H1 (cell line): ENCODE results near the gene SELENOF. TPM values are rescaled to one million over a fixed set of nuclear protein-coding genes. Genes with fewer than 3 reads are reported as not detected.

ENCODE experiments used
- ASH2L ChIP-seq: fragments of 200-600, 300-600 bp; sonication (generic); IDR thresholded peaks from one replicate; pipeline ENCODE4 v1.7.1; 2017; ENCODE audit warnings: low read length
- CTBP2 ChIP-seq: IDR thresholded peaks from 2 replicates; pipeline ENCODE4 v1.7.0; 2011; ENCODE audit warnings: borderline replicate concordance, mild to moderate bottlenecking, moderate library complexity, mixed read lengths, low read length; ENCODE audit not compliant: insufficient read depth, insufficient read length
- EGR1 ChIP-seq: IDR thresholded peaks from 2 replicates; pipeline ENCODE4 v1.6.1; 2011; ENCODE audit warnings: low read depth, low read length, borderline replicate concordance
- HDAC6 ChIP-seq: IDR thresholded peaks from one replicate; pipeline ENCODE4 v1.7.1; 2012; ENCODE audit warnings: low read depth, mild to moderate bottlenecking, inconsistent platforms, low read length, moderate library complexity
- MAX ChIP-seq: IDR thresholded peaks from 2 replicates; pipeline ENCODE4 v1.6.1; 2012; ENCODE audit warnings: inconsistent platforms
- NANOG ChIP-seq: IDR thresholded peaks from 2 replicates; pipeline ENCODE4 v1.6.1; 2011; ENCODE audit warnings: low read length, low read depth, mild to moderate bottlenecking, inconsistent platforms; ENCODE audit not compliant: insufficient read depth, poor library complexity, severe bottlenecking
- NRF1 ChIP-seq: IDR thresholded peaks from 2 replicates; pipeline ENCODE4 v1.6.1; 2011; ENCODE audit warnings: mild to moderate bottlenecking, low read depth, low read length, improper control_type of control experiment
- POU5F1 ChIP-seq: IDR thresholded peaks from 2 replicates; pipeline ENCODE4 v1.6.1; 2011; ENCODE audit warnings: low read depth, mild to moderate bottlenecking, low read length, moderate library complexity
- RAD21 ChIP-seq, 2 experiments: IDR thresholded peaks in 1 of 2; conservative IDR thresholded peaks in 1 of 2; 2 replicates each; pipeline ENCODE4 v1.6.1; 2011; ENCODE audit warnings: low read depth in 2 of 2, low read length in 2 of 2, improper control_type of control experiment in 1 of 2, inconsistent platforms in 1 of 2, mild to moderate bottlenecking in 1 of 2, moderate library complexity in 1 of 2
- RNF2 ChIP-seq: fragments of 200-900, 300-1000 bp; sonication (generic); IDR thresholded peaks from 2 replicates; pipeline ENCODE4 v1.7.1; 2016; ENCODE audit warnings: borderline replicate concordance, low read depth, mild to moderate bottlenecking, antibody characterized with exemption, low read length; ENCODE audit not compliant: poor library complexity, severe bottlenecking; ENCODE audit errors: missing control alignments
- RXRA ChIP-seq: IDR thresholded peaks from 2 replicates; pipeline ENCODE4 v1.6.1; 2011; ENCODE audit warnings: low read depth, mild to moderate bottlenecking, low read length, moderate library complexity; ENCODE audit not compliant: insufficient read depth
- SP2 ChIP-seq: IDR thresholded peaks from 2 replicates; pipeline ENCODE4 v1.6.1; 2012; ENCODE audit warnings: mild to moderate bottlenecking, low read length, inconsistent platforms
- polyA plus RNA-seq, 7 experiments: library from polyadenylated mRNA; depleted of rRNA in 3 of 7; stranded (reverse) in 5 of 7; unstranded in 2 of 7; fragments of >200 nt in 5 of 7; fragments of 200-250 nt in 2 of 7; gene quantifications; 1 replicate in 5 of 7; 2 replicates in 1 of 7; 4 replicates in 1 of 7; pipeline versions ENCODE4 v1.2.1 to v1.2.3, GENCODE V29; 2011 to 2013; ENCODE audit warnings: missing spikeins in 2 of 7, mixed read lengths in 2 of 7
- total RNA-seq: library from RNA; stranded (reverse); fragmentation: NEBNext Ultra II Directional; extraction: Animal tissue kit (Norgen Biotek cat#: 25700); gene quantifications from 2 replicates; pipeline ENCODE4 v1.2.1, GENCODE V29; 2021
- TF ChIP-seq, protein P1 (sequence below): IDR thresholded peaks from 2 replicates; pipeline ENCODE4 v1.6.1; 2011; ENCODE audit warnings: low read depth, mild to moderate bottlenecking, low read length; ENCODE audit not compliant: insufficient read depth

Gene SELENOF
- total and polyA plus RNA-seq, 2 of the 8 experiments (the other 6 are each of a cell fraction or from before 2014, with no cell fraction given), result 70.7 to 163 TPM

DNA sequence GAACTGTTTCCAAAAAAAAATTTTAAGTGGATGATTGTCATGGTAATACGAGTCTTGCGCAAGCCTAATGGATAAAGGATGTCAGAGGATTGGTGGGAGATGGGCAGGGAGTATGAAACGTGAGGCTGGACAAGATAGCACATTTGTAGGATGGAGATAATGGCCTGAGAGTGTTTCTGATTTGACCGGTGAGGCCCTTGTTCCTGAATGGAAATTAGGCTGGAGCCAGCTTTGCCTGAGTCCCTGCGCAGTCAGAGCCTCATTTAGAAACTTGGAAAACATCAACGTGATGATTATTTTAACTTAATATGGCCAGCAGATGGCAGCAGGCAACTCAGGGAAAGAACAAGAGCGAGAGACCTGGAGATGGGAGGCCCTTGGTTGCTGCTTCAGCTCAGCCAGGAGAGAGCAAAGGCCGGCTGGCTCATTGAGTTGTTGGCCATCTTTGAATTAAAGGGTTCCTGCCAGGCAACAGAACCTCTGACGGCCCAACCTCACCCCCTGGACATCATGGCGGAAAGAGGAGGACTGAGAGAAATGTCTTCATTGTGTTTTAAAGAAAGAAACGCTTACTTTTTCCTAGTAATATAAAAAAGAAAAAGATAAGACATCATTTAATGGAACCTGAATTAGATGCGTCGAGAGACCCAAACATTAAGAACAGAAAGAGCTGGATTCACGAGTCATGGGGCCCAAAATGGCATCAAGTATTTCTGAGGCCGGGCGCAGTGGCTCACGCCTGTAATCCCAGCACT, 80.3 kb downstream of the SELENOF start (continued):
- TF ChIP-seq NRF1, result no peak
- no peak for TF ChIP-seq SP2
- TF ChIP-seq MAX, result no peak
- peak; percentile 86 to 94 for TF ChIP-seq RAD21 (IDR thresholded peaks at IDR 0.05 in 1 of 2, conservative IDR thresholded peaks at IDR 0.05 in 1 of 2; ENCODE audit: low read depth in 2 of 2, low read length in 2 of 2)
- no peak for TF ChIP-seq ASH2L
- 0 out of 2 replicates have a peak, but pooled peaks have one; percentile 32 for TF ChIP-seq POU5F1
- TF ChIP-seq EGR1, result no peak
- TF ChIP-seq, protein P1, sequence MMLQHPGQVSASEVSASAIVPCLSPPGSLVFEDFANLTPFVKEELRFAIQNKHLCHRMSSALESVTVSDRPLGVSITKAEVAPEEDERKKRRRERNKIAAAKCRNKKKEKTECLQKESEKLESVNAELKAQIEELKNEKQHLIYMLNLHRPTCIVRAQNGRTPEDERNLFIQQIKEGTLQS, result no peak
- TF ChIP-seq HDAC6, result no peak
- TF ChIP-seq RXRA, result no peak
- TF ChIP-seq NANOG, result no peak
- TF ChIP-seq CTBP2, result no peak
- TF ChIP-seq RNF2, result no peak
